H1 (cell line): Measurements from ENCODE around the gene APOA1. TPM values are rescaled to one million over a fixed set of nuclear protein-coding genes. Genes with fewer than 3 reads are reported as not detected.

Experiments
- BCL11A ChIP-seq, 2 experiments: IDR thresholded peaks; one replicate each; pipeline ENCODE4 v1.6.1; 2011; ENCODE audit warnings: low read depth in 2 of 2, low read length in 2 of 2, mild to moderate bottlenecking in 2 of 2
- EP300 ChIP-seq, 2 experiments: IDR thresholded peaks; 1 replicate in 1 of 2; 2 replicates in 1 of 2; pipeline ENCODE4 v1.6.1; 2011 to 2012; ENCODE audit warnings: low read depth in 2 of 2, low read length in 2 of 2, mild to moderate bottlenecking in 2 of 2, borderline replicate concordance in 1 of 2, inconsistent platforms in 1 of 2, moderate library complexity in 1 of 2
- NANOG ChIP-seq: IDR thresholded peaks from 2 replicates; pipeline ENCODE4 v1.6.1; 2011; ENCODE audit warnings: low read length, low read depth, mild to moderate bottlenecking, inconsistent platforms; ENCODE audit not compliant: insufficient read depth, poor library complexity, severe bottlenecking
- RBBP5 ChIP-seq: IDR thresholded peaks from 2 replicates; pipeline ENCODE4 v1.7.1; 2012; ENCODE audit warnings: low read depth, mild to moderate bottlenecking, inconsistent platforms, low read length, moderate library complexity, borderline replicate concordance
- RFX5 ChIP-seq: IDR thresholded peaks from 2 replicates; pipeline ENCODE4 v1.6.1; 2011; ENCODE audit warnings: low read depth, low read length, improper control_type of control experiment, borderline replicate concordance
- SRF ChIP-seq: IDR thresholded peaks from 2 replicates; pipeline ENCODE4 v1.6.1; 2011; ENCODE audit warnings: mild to moderate bottlenecking, low read depth, low read length, moderate library complexity
- polyA plus RNA-seq, 7 experiments: library from polyadenylated mRNA; depleted of rRNA in 3 of 7; stranded (reverse) in 5 of 7; unstranded in 2 of 7; fragments of >200 nt in 5 of 7; fragments of 200-250 nt in 2 of 7; gene quantifications; 1 replicate in 5 of 7; 2 replicates in 1 of 7; 4 replicates in 1 of 7; pipeline versions ENCODE4 v1.2.1 to v1.2.3, GENCODE V29; 2011 to 2013; ENCODE audit warnings: missing spikeins in 2 of 7, mixed read lengths in 2 of 7
- total RNA-seq: library from RNA; stranded (reverse); fragmentation: NEBNext Ultra II Directional; extraction: Animal tissue kit (Norgen Biotek cat#: 25700); gene quantifications from 2 replicates; pipeline ENCODE4 v1.2.1, GENCODE V29; 2021

APOA1 gene
- total and polyA plus RNA-seq, 2 of the 8 experiments (the other 6 are each of a cell fraction or from before 2014, with no cell fraction given): 0.80 TPM; not detected in 1

GRCh38 chr11:116821050-116821918, 16.1 kb downstream of the APOA1 start (continued):
- no peak for TF ChIP-seq NANOG
- TF ChIP-seq SRF: no peak
- no peak for TF ChIP-seq RBBP5
- TF ChIP-seq EP300 (IDR thresholded peaks at IDR 0.05; ENCODE audit: borderline replicate concordance in 1 of 2, low read depth in 2 of 2, low read length in 2 of 2): no peak
- TF ChIP-seq RFX5: no peak
- TF ChIP-seq BCL11A (IDR thresholded peaks at IDR 0.05; ENCODE audit: low read depth in 2 of 2, low read length in 2 of 2): no peak
- TF ChIP-seq, all 59 proteins: peak for 0
